Effector memory CD4-positive, alpha-beta T cell (primary cell): ENCODE data around the gene TMEM107.

ENCODE experiments used
- DNase-seq, 3 donors: peaks; one replicate each; pipeline ENCODE4 v3.0.0-alpha.2; 2020
- H3K27ac ChIP-seq: 2 replicates; pipeline ENCODE4 v1.7.0; 2013; ENCODE audit warnings: mild to moderate bottlenecking, low read length, moderate library complexity; ENCODE audit not compliant: insufficient read depth, poor library complexity, severe bottlenecking
- H3K27me3 ChIP-seq: replicated peaks from 2 replicates; pipeline ENCODE4 v1.7.0; 2013; ENCODE audit warnings: mild to moderate bottlenecking, low read length; ENCODE audit not compliant: insufficient read depth, control insufficient read depth, poor library complexity, severe bottlenecking
- H3K36me3 ChIP-seq: 2 replicates; pipeline ENCODE4 v1.7.0; 2013; ENCODE audit warnings: mild to moderate bottlenecking, low read length, moderate library complexity; ENCODE audit not compliant: control insufficient read depth, insufficient read depth
- H3K4me1 ChIP-seq: 2 replicates; pipeline ENCODE4 v1.7.0; 2013; ENCODE audit warnings: low read length, mild to moderate bottlenecking; ENCODE audit not compliant: control insufficient read depth, insufficient read depth, poor library complexity, severe bottlenecking
- H3K4me3 ChIP-seq: 2 replicates; pipeline ENCODE4 v1.7.0; 2013; ENCODE audit warnings: low read length, low read depth, mild to moderate bottlenecking; ENCODE audit not compliant: insufficient read depth, poor library complexity, severe bottlenecking
- H3K9me3 ChIP-seq: 2 replicates; pipeline ENCODE4 v1.7.0; 2013; ENCODE audit warnings: mild to moderate bottlenecking, low read length, moderate library complexity; ENCODE audit not compliant: control insufficient read depth

TMEM107 gene

DNA sequence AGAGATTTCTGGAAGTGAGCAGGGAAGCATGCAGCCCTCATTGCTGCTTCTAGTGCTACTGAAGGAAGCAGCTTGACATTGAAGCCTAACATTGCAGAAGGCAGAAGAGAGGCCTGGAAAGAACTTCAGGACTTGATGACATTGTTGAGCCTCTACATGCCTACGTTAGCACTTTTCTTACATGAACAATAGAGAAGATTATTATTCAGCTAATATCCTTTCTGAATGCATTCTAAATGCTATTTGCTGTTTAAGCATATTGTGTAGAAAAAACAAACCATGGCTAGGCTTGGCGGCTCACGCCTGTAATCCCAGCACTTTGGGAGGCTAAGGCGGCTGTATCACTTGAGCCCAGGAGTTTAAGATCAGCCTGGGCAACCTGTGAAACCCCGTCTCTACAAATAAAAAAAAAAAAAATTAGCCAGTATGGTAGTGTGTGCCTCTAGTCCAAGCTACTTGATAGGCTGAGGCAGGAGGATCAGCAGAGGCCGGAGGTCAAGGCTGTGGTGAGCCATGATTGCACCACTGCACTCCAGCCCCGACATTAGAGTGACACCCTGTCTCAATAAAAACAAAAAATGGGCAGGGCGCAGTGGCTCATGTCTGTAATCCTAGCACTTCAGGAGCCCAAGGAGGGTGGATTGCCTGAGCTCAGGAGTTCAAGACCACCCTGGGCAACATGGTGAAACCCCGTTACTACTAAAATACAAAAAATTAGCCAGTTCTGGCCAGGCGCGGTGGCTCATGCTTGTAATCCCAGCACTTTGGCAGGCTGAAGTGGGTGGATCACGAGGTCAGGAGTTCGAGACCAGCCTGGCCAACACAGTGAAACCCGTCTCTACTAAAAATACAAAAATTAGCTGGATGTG is 36.4 kb upstream of the TMEM107 start:
- H3K27ac ChIP-seq, result no peak overlapping the region
- H3K4me1 ChIP-seq, result peaks cover 5% of the 10 kb centered on the region
- no peaks in the 10 kb centered on the region for H3K9me3 ChIP-seq
- DNase-seq, result no peak
- H3K4me3 ChIP-seq, result no peak overlapping the region
- no peaks in the 10 kb centered on the region for H3K27me3 ChIP-seq
- H3K36me3 ChIP-seq, result no peaks in the 10 kb centered on the region

DNA sequence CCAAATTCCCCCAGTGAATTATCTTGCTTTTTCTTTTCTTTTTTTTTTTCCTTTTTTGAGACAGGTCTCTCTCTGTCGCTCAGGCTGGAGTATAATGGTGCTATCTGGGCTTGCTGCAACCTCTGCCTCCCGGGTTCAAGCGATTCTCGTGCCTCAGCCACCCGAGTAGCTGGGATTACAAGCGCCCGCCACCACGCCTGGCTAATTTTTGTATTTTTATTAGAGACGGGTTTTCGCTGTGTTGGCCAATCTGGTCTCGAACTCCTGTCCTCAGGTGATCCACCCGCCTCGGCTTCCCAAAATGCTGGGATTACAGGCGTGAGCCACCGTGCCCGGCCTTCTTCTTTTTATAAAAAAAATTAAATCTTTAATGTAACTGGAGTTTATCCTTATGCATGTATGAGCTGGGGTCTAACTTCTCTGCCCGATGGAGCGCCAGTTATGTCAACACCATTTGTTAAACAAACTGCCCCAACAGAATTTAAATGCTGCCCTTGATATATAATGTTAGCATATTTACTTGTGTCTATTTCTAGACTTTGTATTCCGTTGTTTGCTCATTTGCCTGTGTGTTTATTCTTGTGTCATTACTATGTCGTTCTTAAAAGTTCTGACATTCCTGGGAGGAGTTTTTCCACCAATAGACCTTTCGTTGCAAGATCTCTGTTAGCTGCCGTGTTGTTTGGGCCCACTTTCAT is 34.7 kb upstream of the TMEM107 start:
- H3K27ac ChIP-seq, result peak overlapping the region; percentile 60
- H3K36me3 ChIP-seq, result no peaks in the 10 kb centered on the region
- peaks cover 5% of the 10 kb centered on the region for H3K4me1 ChIP-seq
- peak overlapping the region; percentile 52 for H3K4me3 ChIP-seq
- no peaks in the 10 kb centered on the region for H3K9me3 ChIP-seq
- H3K27me3 ChIP-seq, result no peaks in the 10 kb centered on the region
- DNase-seq, result no peak

DNA sequence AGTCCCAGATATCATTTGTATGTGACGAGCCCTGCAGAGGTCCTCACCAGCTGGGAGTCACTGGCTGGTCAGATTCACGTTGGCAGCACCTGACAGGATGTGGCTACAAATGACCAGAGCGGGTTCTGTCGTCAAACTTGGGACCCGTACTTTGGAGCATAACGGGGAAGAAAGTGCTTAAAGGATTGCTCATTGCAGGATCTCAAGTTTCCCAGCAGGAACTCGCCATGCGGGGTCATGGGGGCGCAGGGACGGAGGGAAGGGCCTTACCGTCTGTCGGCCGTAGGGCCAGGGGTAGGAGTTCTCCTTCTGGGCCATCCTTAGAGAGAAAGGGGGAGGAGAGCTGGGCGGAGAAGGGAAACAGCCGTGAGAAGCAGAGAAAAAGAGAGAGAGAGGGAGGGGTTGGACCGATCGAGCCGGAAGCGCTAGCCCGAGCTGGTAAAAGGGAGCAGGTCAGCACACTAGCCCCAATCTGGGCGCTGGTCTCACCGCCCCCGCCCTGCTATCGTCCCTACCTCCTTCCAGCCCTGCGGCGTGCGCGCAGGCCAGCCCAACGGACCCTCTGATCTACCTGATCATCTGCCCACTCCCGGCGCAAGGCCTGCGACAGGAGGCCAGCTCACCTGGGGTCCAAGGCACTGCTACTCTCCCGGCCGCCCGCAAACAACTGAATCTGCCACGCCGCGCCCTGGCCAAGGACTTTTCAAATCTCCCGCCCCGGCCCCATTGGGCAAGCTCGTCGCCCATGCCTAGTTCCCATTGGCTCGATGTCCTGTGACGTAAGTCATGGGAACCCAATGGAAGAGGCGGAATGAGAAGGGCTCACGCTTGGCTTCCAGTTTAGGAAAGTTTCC is 34.0 kb upstream of the TMEM107 start, which contains the start of gene AURKB:
TSS of gene AURKB (minus strand) at position 669 of the 854 bp plus-strand sequence. CDS start at position 318, 351 bp downstream.
- peak within 1 kb of the TSS; percentile 52 for H3K4me3 ChIP-seq
- peak; percentile 88 to 97 (median 90) for DNase-seq
- H3K36me3 ChIP-seq, result no peaks in the 10 kb centered on the region
- no peaks in the 10 kb centered on the region for H3K9me3 ChIP-seq
- H3K27ac ChIP-seq, result peak within 1 kb of the TSS; percentile 60
- H3K4me1 ChIP-seq, result peaks cover 5% of the 10 kb centered on the region
- no peaks in the 10 kb centered on the region for H3K27me3 ChIP-seq

DNA sequence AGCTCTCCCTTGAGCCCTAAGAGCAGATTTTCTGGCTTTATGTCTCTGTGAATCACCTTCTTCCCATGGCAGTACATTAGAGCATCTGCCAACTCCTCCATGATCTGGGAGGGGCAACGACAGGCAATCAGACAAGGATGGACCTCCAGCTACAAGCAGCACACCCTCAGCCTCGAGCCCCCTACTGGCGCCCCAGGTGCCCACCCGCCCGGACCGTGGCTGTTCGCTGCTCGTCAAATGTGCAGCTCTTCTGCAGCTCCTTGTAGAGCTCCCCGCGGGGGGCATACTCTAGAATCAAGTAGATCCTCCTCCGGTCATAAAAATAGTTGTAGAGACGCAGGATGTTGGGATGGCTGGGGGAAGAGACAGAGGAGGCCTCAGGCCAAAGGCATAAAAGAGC is 30.4 kb upstream of the TMEM107 start:
- Histone ChIP-seq H3K4me3 (no peak overlapping the region), H3K9me3 (no peaks in the 10 kb centered on the region), H3K27me3 (no peaks in the 10 kb centered on the region), H3K4me1 (peaks cover 5% of the 10 kb centered on the region), H3K27ac (no peak overlapping the region), H3K36me3 (no peaks in the 10 kb centered on the region)
- no peak for DNase-seq

DNA sequence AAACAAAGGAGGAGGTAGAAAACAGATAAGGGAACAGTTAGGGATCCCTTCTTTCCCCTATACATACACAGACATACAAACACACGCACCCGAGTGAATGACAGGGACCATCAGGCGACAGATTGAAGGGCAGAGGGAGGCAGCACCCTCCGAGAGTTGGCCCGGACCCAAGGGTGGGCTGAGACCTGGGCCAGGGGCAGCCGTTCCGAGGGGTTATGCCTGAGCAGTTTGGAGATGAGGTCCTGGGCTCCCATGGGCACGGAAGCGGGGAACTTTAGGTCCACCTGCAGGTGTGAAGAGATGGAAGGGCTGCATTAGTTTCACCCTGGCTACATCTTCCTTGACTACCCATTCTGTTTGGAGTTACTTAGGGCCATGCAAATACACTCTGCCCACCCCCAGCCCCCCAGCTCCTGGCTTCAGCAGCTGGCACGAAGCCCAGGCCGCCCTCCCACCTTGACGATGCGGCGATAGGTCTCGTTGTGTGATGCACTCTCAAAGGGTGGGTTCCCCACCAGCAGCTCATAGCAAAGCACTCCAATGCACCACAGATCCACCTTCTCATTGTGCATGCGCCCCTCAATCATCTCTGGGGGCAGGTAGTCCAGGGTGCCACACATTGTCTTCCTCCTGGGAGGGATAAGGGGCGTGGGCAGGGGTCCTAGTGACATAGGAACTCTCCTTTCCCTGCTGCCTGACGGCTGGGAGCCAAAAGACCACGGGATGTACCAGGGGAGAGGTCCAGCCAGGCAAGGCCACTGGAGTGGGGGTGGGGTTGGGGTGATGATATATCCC is 28.8 kb upstream of the TMEM107 start:
- no peak overlapping the region for H3K27ac ChIP-seq
- no peaks in the 10 kb centered on the region for H3K9me3 ChIP-seq

DNA sequence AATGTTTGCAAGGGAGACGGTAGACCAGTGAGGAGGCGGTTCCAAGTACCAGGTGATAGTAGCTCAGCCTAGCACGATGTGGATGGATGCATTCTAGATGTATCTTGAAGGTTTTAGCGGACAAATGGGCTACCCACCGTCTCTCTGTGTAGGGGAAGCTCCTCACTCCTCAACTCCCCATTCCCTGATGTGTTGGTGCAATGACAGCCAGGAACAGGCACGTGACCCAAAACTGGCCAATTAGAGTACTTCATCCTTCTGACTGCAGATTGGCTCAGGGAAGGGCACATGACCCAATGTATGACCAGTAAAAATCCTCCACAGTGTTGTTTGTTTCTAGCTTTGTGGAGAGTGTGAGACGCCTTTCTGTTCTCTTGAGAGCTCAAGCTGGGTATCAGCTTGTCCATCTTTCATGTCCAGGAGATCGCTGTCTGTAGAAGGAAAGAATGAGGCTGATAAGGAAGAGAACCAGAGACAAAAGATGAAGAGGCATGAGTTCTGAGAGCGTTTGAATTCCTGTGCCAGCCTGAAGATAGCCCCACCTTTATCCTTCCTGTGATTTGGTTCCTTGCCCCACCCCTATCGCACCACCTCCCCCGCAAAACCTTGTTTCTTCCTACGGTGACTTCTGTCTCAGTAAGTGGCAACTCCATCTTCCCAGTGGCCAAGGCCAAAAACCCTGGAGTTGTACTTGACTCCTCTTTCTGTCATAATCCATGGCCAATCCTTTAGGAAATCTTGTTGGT is 16.1 kb upstream of the TMEM107 start:
- Histone ChIP-seq H3K4me1 (peaks cover 34% of the 10 kb centered on the region), H3K36me3 (no peaks in the 10 kb centered on the region), H3K27me3 (no peaks in the 10 kb centered on the region), H3K9me3 (no peaks in the 10 kb centered on the region), H3K27ac (peak overlapping the region; percentile 38), H3K4me3 (peak overlapping the region; percentile 2)
- DNase-seq, result peak in 2 of 3 donors; percentile 25 to 55

More for the DNA sequence above, 28.8 kb upstream of the TMEM107 start:
- H3K36me3 ChIP-seq, result no peaks in the 10 kb centered on the region
- peaks cover 3% of the 10 kb centered on the region for H3K4me1 ChIP-seq
- no peak for DNase-seq
- no peak overlapping the region for H3K4me3 ChIP-seq
- H3K27me3 ChIP-seq, result no peaks in the 10 kb centered on the region

DNA sequence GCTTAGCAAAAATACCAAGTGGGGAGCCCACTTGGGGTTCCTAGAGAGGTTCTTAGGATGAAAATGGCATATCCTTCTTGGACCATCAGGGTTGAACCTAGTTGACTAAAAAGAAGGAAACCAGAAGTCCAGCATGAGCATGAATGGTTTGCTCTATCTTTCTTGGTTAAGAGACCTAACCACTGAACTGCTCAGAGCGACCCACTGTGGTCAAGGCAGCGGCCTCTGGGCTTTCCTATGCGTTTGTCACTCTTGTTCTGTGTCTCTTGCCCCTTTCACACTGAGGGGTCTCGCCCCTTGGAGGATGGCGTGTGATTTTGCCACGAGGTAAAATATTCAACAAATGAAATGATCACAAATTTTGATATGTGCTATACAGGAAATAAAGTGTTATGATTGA is 14.3 kb upstream of the TMEM107 start:
- Histone ChIP-seq H3K4me1 (peaks cover 34% of the 10 kb centered on the region), H3K27ac (no peak overlapping the region), H3K36me3 (no peaks in the 10 kb centered on the region), H3K4me3 (peak overlapping the region; percentile 23), H3K9me3 (no peaks in the 10 kb centered on the region), H3K27me3 (no peaks in the 10 kb centered on the region)
- DNase-seq, result no peak

DNA sequence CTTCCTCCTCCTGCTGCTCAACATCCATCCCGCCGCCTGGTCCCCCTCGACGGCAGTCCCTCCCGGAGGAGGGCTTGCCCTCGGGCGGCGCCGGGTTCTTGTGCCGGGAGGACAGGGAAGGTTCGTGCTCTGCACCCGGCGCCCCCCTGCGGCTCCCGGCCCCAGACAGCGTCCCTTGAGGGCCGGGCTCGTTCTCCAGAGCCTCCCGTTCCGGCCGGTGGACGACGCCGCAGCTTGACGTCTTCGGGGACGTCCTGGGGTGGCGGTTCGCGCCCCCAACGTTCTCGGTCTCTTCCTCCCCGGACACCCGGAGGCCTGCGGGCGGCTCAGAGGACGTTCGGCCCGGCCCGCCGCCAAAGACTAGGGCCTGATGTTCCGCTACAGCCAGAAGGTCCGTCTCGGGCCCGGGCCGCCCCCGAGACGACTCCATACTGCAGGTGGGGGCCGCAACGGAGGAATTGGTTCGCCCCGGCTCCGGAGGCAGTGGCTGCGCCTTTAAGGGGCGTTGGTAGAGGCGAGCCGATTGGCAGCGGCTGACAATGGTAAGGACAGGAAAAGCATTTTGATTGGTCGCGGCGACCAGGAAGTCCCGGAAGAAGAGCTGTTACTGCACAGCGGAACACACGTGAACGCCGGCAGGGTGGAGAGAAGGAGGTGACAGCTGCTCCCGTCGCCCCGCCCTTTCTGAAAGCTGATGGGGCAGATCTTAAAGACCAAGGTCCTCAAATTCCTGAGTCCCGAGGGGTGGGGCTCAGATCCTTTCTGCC is 13.7 kb upstream of the TMEM107 start, which contains the start of gene BORCS6:
TSS of gene BORCS6 (minus strand) at position 470 of the 767 bp plus-strand sequence. CDS start at position 430, 40 bp downstream.
- H3K36me3 ChIP-seq, result no peaks in the 10 kb centered on the region
- peaks cover 34% of the 10 kb centered on the region for H3K4me1 ChIP-seq
- no peaks in the 10 kb centered on the region for H3K9me3 ChIP-seq
- DNase-seq, result peak; percentile 93 to 96 (median 94)
- H3K27me3 ChIP-seq, result no peaks in the 10 kb centered on the region
- peak within 1 kb of the TSS; percentile 87 for H3K27ac ChIP-seq
- peak within 1 kb of the TSS; percentile 75 for H3K4me3 ChIP-seq
